ENCODE measurements around the gene VRTN.

The VRTN gene

GRCh38 chr14:74407021-74407800 lies 58.9 kb downstream of the VRTN start:
- DNase-seq (ENCODE audit: low read depth): no peak
- no peak overlapping the region for H3K4me3 ChIP-seq (ENCODE audit: control insufficient read depth, low read depth, low read length)
- no peak for TF ChIP-seq CTCF (IDR thresholded peaks at IDR 0.05; ENCODE audit: control insufficient read depth, insufficient read depth, low read depth, low read length, missing control alignments)

- TF ChIP-seq CTCF (IDR thresholded peaks at IDR 0.05; ENCODE audit: control insufficient read depth, insufficient read depth, low read depth, low read length, missing control alignments): no peak
- DNase-seq (ENCODE audit: low read depth): no peak
- H3K4me3 ChIP-seq (ENCODE audit: control insufficient read depth, low read depth, low read length): no peak overlapping the region
Observed at GRCh38 chr14:74407801-74408154, 59.5 kb downstream of the VRTN start.

- no peak for TF ChIP-seq CTCF (IDR thresholded peaks at IDR 0.05; ENCODE audit: control insufficient read depth, insufficient read depth, low read depth, low read length, missing control alignments)
- H3K4me3 ChIP-seq (ENCODE audit: control insufficient read depth, low read depth, low read length): no peak overlapping the region
- DNase-seq (ENCODE audit: low read depth): no peak
Observed at GRCh38 chr14:74408870-74409269, 60.6 kb downstream of the VRTN start.

- TF ChIP-seq CTCF (IDR thresholded peaks at IDR 0.05; ENCODE audit: control insufficient read depth, insufficient read depth, low read depth, low read length, missing control alignments): no peak
- DNase-seq (ENCODE audit: low read depth): no peak
Observed at GRCh38 chr14:74409441-74409840, 61.2 kb downstream of the VRTN start.

More at GRCh38 chr14:74409441-74409840, 61.2 kb downstream of the VRTN start:
- H3K4me3 ChIP-seq (ENCODE audit: control insufficient read depth, low read depth, low read length): no peak overlapping the region

Measured in AG09309 (cell line).